ENCODE data around the gene COQ8B. TPM values are rescaled to one million over a fixed set of nuclear protein-coding genes. Genes with fewer than 3 reads are reported as not detected.

Gene COQ8B
- total RNA-seq, 1 donor from 2014 or later, result 43.9 TPM

DNA sequence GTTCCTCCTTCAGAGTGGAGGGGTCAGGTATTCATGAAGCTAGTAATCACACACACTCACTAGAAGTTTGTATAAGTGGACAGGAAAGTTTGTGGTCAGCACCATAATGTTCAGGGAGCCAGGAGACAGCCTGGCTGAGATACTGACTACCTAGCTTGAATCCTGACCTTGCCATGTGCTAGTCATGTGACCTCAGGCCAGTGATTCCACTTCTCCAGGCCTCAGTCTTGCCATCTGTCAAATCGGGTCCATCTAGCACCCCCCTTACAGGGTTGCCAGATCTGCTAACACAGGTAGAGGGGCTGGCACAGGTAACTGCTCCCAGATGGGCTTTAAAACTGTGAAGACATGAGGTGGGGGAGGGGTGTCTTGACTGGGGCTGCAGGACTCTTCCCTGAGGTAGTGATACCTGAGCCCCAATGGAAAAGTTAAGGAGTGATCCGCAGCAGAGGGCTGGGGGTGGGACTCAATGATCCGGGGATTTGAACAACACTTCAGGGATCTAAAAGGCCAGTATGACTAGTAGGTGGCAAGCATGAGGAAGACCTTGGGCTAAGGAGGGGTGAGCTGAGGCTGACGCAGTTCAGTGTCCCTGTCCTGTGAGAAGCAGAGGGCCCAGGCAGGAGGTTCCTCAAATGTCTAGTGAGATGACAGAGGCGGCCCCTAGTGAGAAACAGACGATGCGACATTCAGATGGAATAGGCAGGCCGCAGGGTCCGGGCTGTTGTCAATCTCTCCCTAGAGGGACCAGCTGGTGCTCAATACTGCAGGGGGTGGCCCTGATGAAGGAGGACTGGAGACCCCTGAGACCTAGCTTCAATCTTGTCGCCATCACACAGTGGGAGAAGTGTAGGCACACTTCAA lies 25.1 kb upstream of the COQ8B start:
- ATAC-seq (no peak), DNase-seq (no peak)
- no peak for TF ChIP-seq CTCF (IDR thresholded peaks at IDR 0.05)
- peaks cover 44% of the 10 kb centered on the region for H3K36me3 ChIP-seq
- intact Hi-C loops (cut with DNase I), result no loop called here
- no peaks in the 10 kb centered on the region for H3K27me3 ChIP-seq (ENCODE audit: low read depth)
- no peak overlapping the region for H3K4me3 ChIP-seq
- H3K9me3 ChIP-seq, result no peaks in the 10 kb centered on the region
- H3K27ac ChIP-seq, result peak overlapping the region; percentile 60
- peaks cover 31% of the 10 kb centered on the region for H3K4me1 ChIP-seq

DNA sequence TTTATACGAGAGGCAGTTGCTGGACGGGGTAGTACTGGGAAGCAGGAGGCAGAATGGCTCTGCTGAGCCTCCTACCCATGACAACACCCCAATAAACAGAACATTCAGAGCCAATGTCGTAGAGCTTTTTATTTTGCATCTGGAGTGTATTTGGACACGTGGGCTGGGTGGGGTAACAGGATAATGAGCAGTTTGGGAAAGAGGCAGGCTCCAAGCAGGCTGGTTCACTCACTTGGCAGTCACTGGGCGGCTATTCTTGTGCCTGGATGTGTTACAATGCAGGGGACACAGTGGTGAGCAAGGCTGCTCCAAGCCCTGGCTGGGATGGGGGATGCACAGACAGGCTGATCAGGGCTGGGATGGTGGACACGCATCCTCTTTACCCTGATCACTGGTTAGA lies 24.1 kb upstream of the COQ8B start:
- peaks cover 28% of the 10 kb centered on the region for H3K4me1 ChIP-seq
- ATAC-seq (peak in 1 of 2 donors; percentile 3), DNase-seq (no peak)
- H3K36me3 ChIP-seq, result peaks cover 54% of the 10 kb centered on the region
- intact Hi-C loops (cut with DNase I), result no loop called here
- peak overlapping the region; percentile 75 for H3K27ac ChIP-seq
- H3K27me3 ChIP-seq (ENCODE audit: low read depth), result no peaks in the 10 kb centered on the region
- no peak for TF ChIP-seq CTCF (IDR thresholded peaks at IDR 0.05)
- H3K9me3 ChIP-seq, result no peaks in the 10 kb centered on the region
- peak overlapping the region; percentile 7 for H3K4me3 ChIP-seq

GRCh38 chr19:40739871-40740703 lies 23.4 kb upstream of the COQ8B start:
- peaks cover 21% of the 10 kb centered on the region for H3K4me1 ChIP-seq
- H3K36me3 ChIP-seq, result peaks cover 61% of the 10 kb centered on the region
- H3K27me3 ChIP-seq (ENCODE audit: low read depth), result no peaks in the 10 kb centered on the region
- no peak for TF ChIP-seq CTCF (IDR thresholded peaks at IDR 0.05)
- H3K27ac ChIP-seq, result peak overlapping the region; percentile 75
- H3K9me3 ChIP-seq, result no peaks in the 10 kb centered on the region
- ATAC-seq (no peak), DNase-seq (no peak)
- intact Hi-C loops (cut with DNase I), result no loop called here
- peak overlapping the region; percentile 7 for H3K4me3 ChIP-seq

DNA sequence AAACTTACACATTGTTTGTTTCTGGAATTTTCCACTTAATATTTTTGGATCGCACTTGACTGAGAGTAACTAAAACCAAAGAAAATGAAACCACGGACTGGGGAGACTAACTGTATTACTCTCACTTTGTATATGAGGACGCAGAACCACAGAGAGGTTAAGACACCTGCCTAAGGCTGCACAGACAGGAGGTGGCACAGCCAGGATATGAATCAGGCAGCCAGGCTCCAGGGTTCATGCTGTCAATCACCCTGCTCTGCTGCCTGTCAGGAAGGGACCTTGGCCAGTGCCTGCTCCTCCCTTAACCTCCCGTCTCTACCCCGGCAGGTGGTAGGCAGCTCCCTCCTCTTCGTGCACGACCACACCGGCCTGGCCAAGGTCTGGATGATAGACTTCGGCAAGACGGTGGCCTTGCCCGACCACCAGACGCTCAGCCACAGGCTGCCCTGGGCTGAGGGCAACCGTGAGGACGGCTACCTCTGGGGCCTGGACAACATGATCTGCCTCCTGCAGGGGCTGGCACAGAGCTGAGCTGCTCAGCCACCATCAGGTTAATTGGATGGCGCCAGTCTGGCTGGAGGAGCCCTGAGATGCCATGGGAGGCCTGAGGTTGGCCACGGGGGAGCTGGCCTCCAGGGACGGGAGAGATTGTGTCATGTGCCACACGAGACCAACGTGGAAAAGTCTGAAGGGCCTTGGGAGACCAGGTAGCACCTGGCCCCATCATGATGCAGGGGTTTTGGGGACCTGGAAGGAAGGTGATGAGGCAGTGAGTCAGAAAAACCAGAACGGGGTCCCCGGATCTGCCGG lies 22.5 kb upstream of the COQ8B start:
- ATAC-seq (no peak), DNase-seq (no peak)
- peak overlapping the region; percentile 75 for H3K27ac ChIP-seq
- no peaks in the 10 kb centered on the region for H3K27me3 ChIP-seq (ENCODE audit: low read depth)
- H3K9me3 ChIP-seq, result no peaks in the 10 kb centered on the region
- H3K4me3 ChIP-seq, result no peak overlapping the region
- peaks cover 69% of the 10 kb centered on the region for H3K36me3 ChIP-seq
- intact Hi-C loops (cut with DNase I), result no loop called here
- H3K4me1 ChIP-seq, result peaks cover 14% of the 10 kb centered on the region
- TF ChIP-seq CTCF (IDR thresholded peaks at IDR 0.05), result no peak

DNA sequence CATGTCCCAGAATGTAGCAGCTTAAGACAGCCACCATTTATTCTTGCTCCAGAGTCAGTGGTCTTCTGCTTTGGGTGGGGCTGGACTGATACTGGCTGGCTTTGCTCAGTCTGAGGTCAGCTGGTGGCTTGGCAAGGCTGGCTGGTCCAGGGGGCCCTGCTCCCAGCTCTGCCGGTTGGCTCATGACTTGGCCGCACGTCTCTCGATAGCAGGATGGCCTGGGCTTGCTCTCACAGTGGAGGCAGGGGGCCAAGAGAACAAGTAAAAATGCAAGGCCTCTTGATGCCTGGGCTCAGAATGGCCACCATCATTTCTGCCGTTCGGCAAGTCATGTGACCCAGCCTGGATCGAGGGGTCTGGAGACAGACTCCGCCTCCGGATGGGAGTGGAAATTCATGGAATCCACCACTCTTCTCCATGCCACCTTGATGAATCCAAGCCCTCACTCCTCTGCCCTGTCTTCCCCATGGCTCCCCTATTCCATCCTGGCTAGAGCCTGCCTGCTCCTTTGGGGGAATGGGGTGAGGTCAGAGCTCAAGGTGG lies 20.5 kb upstream of the COQ8B start:
- no peak for DNase-seq

More for the DNA sequence above, 20.5 kb upstream of the COQ8B start:
- H3K4me3 ChIP-seq, result no peak overlapping the region
- intact Hi-C loops (cut with DNase I), result no loop called here
- H3K27me3 ChIP-seq (ENCODE audit: low read depth), result no peaks in the 10 kb centered on the region
- H3K27ac ChIP-seq, result no peak overlapping the region
- no peak for TF ChIP-seq CTCF (IDR thresholded peaks at IDR 0.05)
- ATAC-seq, result no peak
- peaks cover 90% of the 10 kb centered on the region for H3K36me3 ChIP-seq
- no peaks in the 10 kb centered on the region for H3K9me3 ChIP-seq
- peaks cover 11% of the 10 kb centered on the region for H3K4me1 ChIP-seq
